ENCODE results near the gene IL36A. TPM values are rescaled to one million over a fixed set of nuclear protein-coding genes. Genes with fewer than 3 reads are reported as not detected.

The IL36A gene
- total and polyA plus RNA-seq, 9 of the 15 experiments (the other 6 are each of a cell fraction or from before 2014, with no cell fraction given): not detected

DNA sequence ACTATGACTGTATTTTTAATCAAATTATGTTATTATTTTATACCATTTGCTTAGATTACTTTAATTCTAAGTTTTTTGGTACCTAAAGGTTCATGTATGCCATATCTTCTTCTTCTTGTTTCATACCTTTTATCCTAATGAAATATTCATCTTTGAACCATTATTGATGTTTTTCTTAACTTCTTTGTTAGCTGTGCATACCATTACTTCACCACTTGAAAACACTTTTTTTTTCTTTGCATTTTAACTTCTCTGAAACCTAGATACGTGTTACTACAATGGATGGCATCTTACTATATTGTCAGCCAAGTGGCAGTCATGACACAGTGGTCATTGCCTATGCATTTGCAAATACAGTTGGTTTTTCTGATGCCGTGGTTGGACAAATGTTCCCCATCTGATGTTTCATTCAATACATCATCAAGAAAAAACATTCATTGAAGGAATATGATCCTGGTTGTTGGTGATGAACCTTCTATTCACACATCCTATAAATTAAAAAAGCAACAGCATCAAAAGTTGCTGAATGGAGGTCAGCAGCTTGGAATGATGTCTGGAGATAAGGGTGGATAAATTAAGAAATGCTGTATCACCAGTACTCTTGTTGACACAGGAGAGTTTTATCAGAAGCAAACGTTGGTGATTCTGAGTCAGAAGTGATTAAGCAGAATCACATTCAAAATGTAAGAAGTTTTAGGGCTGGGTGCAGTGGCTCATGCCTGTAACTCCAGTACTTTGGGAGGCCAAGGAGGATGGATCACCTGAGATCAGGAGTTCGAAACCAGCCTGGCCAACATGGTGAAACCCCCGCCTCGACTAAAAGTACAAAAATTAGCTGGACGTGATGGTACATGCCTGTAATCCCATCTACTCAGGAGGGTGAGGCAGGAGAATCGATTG is 7.4 kb downstream of the IL36A start (continued):
- TF ChIP-seq, protein P1, sequence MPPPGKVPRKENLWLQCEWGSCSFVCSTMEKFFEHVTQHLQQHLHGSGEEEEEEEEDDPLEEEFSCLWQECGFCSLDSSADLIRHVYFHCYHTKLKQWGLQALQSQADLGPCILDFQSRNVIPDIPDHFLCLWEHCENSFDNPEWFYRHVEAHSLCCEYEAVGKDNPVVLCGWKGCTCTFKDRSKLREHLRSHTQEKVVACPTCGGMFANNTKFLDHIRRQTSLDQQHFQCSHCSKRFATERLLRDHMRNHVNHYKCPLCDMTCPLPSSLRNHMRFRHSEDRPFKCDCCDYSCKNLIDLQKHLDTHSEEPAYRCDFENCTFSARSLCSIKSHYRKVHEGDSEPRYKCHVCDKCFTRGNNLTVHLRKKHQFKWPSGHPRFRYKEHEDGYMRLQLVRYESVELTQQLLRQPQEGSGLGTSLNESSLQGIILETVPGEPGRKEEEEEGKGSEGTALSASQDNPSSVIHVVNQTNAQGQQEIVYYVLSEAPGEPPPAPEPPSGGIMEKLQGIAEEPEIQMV (tag; conservative IDR thresholded peaks at IDR 0.05; ENCODE audit: low read depth): no peak
- TF ChIP-seq FOXM1 (IDR thresholded peaks at IDR 0.05; ENCODE audit: low read depth): peak; percentile 97
- TF ChIP-seq FOXM1 (CRISPR knock-in tag; IDR thresholded peaks at IDR 0.05; ENCODE audit: low read depth): no peak
- TF ChIP-seq, protein P2, sequence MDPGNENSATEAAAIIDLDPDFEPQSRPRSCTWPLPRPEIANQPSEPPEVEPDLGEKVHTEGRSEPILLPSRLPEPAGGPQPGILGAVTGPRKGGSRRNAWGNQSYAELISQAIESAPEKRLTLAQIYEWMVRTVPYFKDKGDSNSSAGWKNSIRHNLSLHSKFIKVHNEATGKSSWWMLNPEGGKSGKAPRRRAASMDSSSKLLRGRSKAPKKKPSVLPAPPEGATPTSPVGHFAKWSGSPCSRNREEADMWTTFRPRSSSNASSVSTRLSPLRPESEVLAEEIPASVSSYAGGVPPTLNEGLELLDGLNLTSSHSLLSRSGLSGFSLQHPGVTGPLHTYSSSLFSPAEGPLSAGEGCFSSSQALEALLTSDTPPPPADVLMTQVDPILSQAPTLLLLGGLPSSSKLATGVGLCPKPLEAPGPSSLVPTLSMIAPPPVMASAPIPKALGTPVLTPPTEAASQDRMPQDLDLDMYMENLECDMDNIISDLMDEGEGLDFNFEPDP (CRISPR knock-in tag; IDR thresholded peaks at IDR 0.05): no peak
- TF ChIP-seq ETV1 (tag; conservative IDR thresholded peaks at IDR 0.05; ENCODE audit: low read depth): no peak
- TF ChIP-seq, protein P3, sequence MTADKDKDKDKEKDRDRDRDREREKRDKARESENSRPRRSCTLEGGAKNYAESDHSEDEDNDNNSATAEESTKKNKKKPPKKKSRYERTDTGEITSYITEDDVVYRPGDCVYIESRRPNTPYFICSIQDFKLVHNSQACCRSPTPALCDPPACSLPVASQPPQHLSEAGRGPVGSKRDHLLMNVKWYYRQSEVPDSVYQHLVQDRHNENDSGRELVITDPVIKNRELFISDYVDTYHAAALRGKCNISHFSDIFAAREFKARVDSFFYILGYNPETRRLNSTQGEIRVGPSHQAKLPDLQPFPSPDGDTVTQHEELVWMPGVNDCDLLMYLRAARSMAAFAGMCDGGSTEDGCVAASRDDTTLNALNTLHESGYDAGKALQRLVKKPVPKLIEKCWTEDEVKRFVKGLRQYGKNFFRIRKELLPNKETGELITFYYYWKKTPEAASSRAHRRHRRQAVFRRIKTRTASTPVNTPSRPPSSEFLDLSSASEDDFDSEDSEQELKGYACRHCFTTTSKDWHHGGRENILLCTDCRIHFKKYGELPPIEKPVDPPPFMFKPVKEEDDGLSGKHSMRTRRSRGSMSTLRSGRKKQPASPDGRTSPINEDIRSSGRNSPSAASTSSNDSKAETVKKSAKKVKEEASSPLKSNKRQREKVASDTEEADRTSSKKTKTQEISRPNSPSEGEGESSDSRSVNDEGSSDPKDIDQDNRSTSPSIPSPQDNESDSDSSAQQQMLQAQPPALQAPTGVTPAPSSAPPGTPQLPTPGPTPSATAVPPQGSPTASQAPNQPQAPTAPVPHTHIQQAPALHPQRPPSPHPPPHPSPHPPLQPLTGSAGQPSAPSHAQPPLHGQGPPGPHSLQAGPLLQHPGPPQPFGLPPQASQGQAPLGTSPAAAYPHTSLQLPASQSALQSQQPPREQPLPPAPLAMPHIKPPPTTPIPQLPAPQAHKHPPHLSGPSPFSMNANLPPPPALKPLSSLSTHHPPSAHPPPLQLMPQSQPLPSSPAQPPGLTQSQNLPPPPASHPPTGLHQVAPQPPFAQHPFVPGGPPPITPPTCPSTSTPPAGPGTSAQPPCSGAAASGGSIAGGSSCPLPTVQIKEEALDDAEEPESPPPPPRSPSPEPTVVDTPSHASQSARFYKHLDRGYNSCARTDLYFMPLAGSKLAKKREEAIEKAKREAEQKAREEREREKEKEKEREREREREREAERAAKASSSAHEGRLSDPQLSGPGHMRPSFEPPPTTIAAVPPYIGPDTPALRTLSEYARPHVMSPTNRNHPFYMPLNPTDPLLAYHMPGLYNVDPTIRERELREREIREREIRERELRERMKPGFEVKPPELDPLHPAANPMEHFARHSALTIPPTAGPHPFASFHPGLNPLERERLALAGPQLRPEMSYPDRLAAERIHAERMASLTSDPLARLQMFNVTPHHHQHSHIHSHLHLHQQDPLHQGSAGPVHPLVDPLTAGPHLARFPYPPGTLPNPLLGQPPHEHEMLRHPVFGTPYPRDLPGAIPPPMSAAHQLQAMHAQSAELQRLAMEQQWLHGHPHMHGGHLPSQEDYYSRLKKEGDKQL (CRISPR knock-in tag; IDR thresholded peaks at IDR 0.05; ENCODE audit: borderline replicate concordance): no peak
- TF ChIP-seq WHSC1 (IDR thresholded peaks at IDR 0.05; ENCODE audit: low read length): no peak
- no peak for TF ChIP-seq NR1H2 (CRISPR knock-in tag; IDR thresholded peaks at IDR 0.05)
- no peak; the same call in 1 of the 2 replicates for TF ChIP-seq ZNF175 (CRISPR knock-in tag; IDR thresholded peaks at IDR 0.05; ENCODE audit: low read depth)
- no peak for TF ChIP-seq HNRNPL (IDR thresholded peaks at IDR 0.05; ENCODE audit: low read depth, low read length)
- TF ChIP-seq SREBF1 (IDR thresholded peaks at IDR 0.05; ENCODE audit: borderline replicate concordance, low read depth, low read length): no peak
- TF ChIP-seq, protein P4, sequence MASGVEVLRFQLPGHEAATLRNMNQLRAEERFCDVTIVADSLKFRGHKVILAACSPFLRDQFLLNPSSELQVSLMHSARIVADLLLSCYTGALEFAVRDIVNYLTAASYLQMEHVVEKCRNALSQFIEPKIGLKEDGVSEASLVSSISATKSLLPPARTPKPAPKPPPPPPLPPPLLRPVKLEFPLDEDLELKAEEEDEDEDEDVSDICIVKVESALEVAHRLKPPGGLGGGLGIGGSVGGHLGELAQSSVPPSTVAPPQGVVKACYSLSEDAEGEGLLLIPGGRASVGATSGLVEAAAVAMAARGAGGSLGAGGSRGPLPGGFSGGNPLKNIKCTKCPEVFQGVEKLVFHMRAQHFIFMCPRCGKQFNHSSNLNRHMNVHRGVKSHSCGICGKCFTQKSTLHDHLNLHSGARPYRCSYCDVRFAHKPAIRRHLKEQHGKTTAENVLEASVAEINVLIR (CRISPR knock-in tag; IDR thresholded peaks at IDR 0.05): 0 out of 2 replicates have a peak, but pooled peaks have one; percentile 12
- no peak for TF ChIP-seq MCM7 (IDR thresholded peaks at IDR 0.05)
- TF ChIP-seq STAT5A (IDR thresholded peaks at IDR 0.05; ENCODE audit: borderline replicate concordance, low read length): peak; percentile 89
- TF ChIP-seq OTX1 (CRISPR knock-in tag; IDR thresholded peaks at IDR 0.05): peak; percentile 39; the same call in 1 of the 2 replicates
- no peak for TF ChIP-seq HOXB6 (CRISPR knock-in tag; IDR thresholded peaks at IDR 0.05; ENCODE audit: borderline replicate concordance)
- no peak for TF ChIP-seq TAF1 (IDR thresholded peaks at IDR 0.05; ENCODE audit: control insufficient read depth, extremely low read depth, insufficient read depth, low read length, severe bottlenecking)
